HG03280 (cell line): Measurements from ENCODE around the gene NRN1L.
A peak's percentile ranks its signal among the peaks of the same experiment; 100 is the strongest.
"Not testable (repeated sequence)": the region's sequence is repeated elsewhere in the genome, so short reads cannot be mapped to it uniquely, and the experiment has no call there.

Experiments used
- ATAC-seq: cut with Tn5 transposase; IDR thresholded peaks from one replicate; pipeline ENCODE4 v1.9.1; 2021; ENCODE audit warnings: mild to moderate bottlenecking, moderate library complexity; ENCODE audit not compliant: unreplicated experiment

Gene NRN1L

DNA sequence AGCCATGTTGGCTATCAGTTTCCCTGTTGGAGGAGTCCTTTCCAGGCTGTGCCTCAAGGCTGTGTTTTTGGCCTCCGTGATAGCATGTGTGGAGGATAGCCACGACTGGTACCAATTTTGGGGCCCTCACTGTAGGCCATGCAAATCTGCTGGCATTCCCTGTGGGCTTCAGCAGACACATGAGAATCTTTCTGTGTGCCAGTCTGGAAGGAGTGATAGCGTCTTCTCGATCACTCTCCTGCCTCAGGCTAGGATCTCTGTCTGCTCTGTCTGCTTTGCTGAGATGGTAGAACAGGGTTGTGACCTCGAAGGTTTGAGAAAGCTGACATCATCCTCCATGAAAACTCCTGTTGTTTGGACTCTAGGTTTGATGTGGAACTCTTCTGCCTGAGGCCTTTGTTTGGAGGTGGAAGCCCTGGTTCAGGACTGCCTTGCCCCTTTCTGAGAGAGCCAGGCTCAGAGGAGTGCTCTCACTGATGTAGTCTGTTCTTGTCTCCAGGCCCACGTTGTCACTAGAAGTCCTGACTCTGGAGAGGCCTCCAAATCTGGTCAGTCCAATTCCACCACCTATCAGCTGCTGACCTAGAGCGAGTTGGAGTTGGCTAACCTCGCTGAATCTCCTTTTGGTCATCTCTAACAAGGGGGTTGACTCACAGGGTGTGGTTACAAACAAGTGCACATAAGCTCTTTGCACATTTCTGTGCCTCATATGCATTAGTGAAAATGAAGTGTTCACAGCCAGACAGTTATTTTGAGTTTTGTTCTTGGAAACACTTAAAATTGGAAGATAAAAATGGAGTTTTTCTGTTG is 23.9 kb upstream of the NRN1L start:
- ATAC-seq = no peak

GRCh38 chr16:67861877-67862276 is 22.8 kb upstream of the NRN1L start:
- ATAC-seq = no peak

GRCh38 chr16:67862623-67863583 is 21.8 kb upstream of the NRN1L start:
- no peak for ATAC-seq

DNA sequence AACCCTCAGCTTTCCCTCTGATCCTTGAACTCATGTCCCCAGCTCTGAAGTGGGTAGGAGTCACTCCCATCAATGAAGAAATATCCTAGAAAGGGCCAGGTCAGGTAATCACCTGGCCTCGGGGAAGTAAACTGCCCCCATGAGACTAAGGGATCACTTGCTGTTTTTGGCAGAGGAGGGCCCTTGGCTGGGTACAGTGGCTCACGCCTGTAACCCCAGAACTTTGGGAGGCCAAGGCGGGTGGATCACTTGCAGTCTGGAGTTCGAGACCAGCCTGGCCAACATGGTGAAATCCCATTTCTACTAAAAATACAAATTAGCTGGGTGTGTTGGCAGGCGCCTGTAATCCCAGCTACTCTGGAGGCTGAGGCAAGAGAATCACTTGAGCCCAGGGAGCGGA is 20.6 kb upstream of the NRN1L start:
- ATAC-seq = not testable (repeated sequence)

- ATAC-seq = no peak
Measured at GRCh38 chr16:67864594-67864993, 20.1 kb upstream of the NRN1L start.

DNA sequence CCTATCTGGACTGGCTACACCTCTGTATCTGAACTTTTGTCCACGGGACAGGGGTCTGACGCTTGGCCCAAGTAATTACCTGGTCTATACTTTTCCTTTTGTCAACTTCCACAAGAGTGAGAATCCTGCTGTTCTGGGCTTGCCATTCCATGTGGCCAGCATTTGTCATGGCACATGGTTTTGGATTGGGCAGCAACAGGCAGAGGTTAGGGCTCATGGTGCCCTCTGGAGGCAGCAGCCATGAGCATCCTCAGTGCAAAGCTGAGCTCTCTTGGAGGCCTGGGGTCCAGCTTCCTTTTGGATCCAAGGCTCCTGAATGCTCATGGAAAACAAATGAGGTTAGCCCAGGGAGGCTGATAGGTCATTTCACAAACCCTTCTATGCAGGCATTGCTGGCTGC is 19.4 kb upstream of the NRN1L start:
- no peak for ATAC-seq

GRCh38 chr16:67868290-67868689 is 16.4 kb upstream of the NRN1L start:
- ATAC-seq = no peak

- ATAC-seq = no peak
Measured at GRCh38 chr16:67869653-67870052, 15.0 kb upstream of the NRN1L start.

GRCh38 chr16:67871256-67871655 is 13.4 kb upstream of the NRN1L start:
- no peak for ATAC-seq

DNA sequence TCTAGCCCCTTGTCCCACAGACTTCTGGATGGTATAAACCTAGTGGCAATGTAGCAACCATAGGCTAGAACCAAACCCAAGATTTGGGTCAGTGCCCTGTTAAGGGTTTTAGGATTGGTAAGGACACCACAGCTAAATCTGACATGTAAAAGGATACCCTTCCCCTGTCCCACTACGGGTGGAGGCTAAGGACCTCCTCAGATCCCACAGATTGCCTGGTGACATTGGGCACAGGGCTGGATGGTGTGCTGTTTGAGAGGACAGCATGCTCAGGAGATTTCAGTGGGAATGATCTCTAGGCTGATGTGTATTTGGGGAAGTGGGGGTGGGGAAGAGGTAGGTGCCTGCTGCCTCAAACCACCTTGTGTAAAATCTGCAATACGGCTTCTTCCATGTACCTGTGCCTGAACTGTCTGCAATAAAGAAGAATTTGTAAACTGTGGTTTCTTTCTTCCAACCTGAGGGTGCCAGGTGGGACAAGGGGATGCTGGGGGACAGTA is 12.5 kb upstream of the NRN1L start:
- no peak for ATAC-seq

DNA sequence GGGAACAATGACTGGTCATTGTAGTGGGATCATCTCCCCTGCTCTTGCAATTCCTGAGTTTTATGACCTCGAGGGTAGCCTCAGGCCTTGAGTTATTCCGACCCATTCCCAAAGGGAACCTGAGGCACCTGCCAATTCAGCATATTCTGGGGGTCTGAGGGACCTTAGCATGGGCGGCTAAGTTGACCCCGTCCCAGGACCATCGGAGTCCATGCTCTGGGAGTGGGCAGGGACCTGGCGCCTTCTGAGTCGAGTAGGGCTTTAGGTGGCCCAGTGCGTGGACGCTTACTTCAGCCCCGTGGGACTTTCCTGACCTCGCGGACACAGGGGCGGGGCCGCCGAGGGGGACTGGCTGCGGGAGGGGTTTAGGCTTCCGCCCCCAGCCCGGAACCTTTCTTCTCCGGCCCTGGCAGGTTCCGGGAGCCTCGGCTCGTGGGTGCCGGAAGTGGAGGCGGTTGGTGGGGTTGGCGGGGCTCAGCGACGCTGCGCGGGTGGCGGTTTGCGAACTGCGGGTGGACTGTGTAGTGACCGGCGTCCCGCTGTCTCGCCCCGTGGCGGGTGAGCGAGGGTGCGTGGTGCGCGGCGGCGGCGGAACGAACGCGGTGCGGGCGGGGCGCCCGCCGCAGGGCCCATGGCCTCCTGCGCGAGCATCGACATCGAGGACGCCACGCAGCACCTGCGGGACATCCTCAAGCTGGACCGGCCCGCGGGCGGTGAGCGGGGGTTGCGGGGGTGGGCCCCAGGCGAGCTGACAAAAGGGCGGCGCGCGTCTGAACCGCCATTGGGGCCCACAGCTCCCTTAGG is 11.9 kb upstream of the NRN1L start, which contains the start of gene EDC4:
TSS of gene EDC4 (plus strand) at position 422 of the 804 bp plus-strand sequence. CDS start at position 632, 210 bp downstream.
- peak; percentile 82 for ATAC-seq

GRCh38 chr16:67873435-67874370 is 11.0 kb upstream of the NRN1L start:
- ATAC-seq = peak; percentile 11

DNA sequence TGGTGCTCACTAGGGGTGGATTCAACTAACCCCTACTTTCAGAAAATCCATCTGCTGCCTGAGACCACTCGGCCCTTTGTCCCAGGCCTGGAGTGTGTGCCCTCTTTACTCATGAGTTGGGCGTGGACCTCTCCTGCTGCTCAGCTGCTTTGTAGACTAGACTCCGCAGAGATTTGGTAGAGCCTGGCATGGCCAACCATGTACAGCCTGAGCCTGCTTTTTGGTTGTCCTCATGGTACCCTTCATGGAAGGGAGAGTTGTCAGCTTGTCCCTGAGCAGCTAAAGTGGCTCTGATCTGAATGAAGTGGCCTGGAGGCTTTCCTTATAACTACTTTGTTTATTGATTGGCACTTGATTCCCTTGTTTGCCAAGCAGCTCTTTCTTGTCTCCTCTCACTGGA is 10.3 kb upstream of the NRN1L start:
- no peak for ATAC-seq

GRCh38 chr16:67877064-67877463 is 7.6 kb upstream of the NRN1L start:
- ATAC-seq = no peak

DNA sequence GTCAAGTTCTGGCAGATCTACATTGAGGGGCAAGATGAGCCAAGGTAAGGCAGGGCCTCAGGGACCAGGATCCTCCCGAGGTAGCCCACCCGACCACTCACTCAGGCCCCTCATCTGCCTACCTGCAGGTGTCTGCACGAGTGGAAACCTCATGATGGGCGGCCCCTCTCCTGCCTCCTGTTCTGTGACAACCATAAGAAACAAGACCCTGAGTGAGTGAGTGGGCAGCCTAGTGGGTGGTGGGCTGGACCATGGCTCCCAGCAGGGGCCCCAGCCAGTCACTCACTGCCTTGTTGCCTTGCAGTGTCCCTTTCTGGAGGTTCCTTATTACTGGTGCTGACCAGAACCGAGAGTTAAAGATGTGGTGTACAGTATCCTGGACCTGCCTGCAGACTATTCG is 6.5 kb upstream of the NRN1L start:
- ATAC-seq = no peak

DNA sequence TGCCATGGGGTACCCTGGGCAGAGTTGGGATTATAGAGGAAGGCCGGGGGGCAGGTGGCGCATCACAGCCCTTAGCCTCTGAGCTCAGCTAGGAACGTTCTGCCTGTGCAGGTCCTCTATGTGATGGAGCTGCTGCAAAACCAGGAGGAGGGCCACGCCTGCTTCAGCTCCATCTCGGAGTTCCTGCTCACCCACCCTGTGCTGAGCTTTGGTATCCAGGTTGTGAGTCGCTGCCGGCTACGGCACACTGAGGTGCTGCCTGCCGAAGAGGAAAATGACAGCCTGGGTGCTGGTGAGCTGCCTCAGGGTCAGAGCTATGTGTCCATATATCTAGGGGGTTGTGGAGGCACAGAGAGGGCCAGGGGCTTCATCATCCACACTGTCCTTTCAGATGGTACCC is 5.8 kb upstream of the NRN1L start:
- no peak for ATAC-seq

- no peak for ATAC-seq
Measured at GRCh38 chr16:67879462-67879861, 5.2 kb upstream of the NRN1L start.

GRCh38 chr16:67879936-67880335 is 4.7 kb upstream of the NRN1L start:
- ATAC-seq = no peak

- ATAC-seq = no peak
Measured at GRCh38 chr16:67880584-67880983, 4.1 kb upstream of the NRN1L start.
